ENCODE results near the gene F2RL3.

GRCh38 chr19:16847430-16847829, 41.4 kb upstream of the F2RL3 start:
- no peak for TF ChIP-seq CTCF (IDR thresholded peaks at IDR 0.05)
- TF ChIP-seq POLR2A (IDR thresholded peaks at IDR 0.05), result no peak
